VCaP (cell line): ENCODE data around the gene BANF1.

Experiments
- H3K27ac ChIP-seq: fragments of 450-650 bp; 2 replicates; pipeline ENCODE4 v1.5.1; 2017
- TF ChIP-seq, protein P1 (sequence below): fragments of 450-650 bp; conservative IDR thresholded peaks from 2 replicates; pipeline ENCODE4 v1.5.1; 2017; ENCODE audit warnings: mild to moderate bottlenecking, moderate library complexity

BANF1 gene

DNA sequence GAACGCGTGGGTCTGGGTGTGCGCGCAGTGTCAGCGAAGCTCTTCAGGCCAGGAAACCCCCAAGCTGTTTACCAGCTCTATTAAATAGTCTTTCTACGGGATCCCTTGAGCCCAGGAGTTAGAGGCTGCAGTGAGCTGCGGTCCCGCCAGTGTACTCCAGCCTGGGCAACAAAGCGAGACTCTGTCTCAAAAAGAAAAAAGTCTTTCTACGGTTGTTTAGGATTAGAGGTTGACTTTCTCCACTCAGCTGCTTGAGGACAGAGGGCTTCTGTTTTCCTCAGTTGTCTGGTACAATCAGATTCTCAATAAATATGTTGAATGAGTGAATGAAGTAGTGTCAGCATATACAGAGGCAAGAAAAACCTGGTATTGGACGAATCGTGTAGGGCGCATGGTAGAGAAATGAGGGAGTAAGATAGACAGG, 40.1 kb upstream of the BANF1 start:
- TF ChIP-seq, protein P1, sequence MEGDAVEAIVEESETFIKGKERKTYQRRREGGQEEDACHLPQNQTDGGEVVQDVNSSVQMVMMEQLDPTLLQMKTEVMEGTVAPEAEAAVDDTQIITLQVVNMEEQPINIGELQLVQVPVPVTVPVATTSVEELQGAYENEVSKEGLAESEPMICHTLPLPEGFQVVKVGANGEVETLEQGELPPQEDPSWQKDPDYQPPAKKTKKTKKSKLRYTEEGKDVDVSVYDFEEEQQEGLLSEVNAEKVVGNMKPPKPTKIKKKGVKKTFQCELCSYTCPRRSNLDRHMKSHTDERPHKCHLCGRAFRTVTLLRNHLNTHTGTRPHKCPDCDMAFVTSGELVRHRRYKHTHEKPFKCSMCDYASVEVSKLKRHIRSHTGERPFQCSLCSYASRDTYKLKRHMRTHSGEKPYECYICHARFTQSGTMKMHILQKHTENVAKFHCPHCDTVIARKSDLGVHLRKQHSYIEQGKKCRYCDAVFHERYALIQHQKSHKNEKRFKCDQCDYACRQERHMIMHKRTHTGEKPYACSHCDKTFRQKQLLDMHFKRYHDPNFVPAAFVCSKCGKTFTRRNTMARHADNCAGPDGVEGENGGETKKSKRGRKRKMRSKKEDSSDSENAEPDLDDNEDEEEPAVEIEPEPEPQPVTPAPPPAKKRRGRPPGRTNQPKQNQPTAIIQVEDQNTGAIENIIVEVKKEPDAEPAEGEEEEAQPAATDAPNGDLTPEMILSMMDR = no peak
- peak overlapping the region; percentile 98 for H3K27ac ChIP-seq

DNA sequence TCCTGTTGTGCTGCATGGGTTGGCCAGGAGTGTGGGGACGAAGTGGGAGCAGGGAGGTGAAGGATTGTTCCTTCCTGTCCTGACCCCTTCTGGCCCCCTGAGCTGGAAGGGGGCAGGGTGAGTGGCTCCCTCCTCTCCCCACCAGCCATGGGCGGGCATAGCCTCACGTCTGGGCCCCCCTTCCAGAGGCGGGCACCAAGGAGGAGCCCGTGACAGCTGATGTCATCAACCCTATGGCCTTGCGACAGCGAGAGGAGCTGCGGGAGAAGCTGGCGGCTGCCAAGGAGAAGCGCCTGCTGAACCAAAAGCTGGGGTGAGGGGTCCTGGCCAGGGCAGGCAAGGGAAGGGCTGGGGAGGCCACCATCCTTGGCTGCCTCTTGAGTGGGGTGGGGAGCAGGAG, 37.4 kb upstream of the BANF1 start:
- no peak overlapping the region for H3K27ac ChIP-seq
- TF ChIP-seq, protein P1 = no peak

DNA sequence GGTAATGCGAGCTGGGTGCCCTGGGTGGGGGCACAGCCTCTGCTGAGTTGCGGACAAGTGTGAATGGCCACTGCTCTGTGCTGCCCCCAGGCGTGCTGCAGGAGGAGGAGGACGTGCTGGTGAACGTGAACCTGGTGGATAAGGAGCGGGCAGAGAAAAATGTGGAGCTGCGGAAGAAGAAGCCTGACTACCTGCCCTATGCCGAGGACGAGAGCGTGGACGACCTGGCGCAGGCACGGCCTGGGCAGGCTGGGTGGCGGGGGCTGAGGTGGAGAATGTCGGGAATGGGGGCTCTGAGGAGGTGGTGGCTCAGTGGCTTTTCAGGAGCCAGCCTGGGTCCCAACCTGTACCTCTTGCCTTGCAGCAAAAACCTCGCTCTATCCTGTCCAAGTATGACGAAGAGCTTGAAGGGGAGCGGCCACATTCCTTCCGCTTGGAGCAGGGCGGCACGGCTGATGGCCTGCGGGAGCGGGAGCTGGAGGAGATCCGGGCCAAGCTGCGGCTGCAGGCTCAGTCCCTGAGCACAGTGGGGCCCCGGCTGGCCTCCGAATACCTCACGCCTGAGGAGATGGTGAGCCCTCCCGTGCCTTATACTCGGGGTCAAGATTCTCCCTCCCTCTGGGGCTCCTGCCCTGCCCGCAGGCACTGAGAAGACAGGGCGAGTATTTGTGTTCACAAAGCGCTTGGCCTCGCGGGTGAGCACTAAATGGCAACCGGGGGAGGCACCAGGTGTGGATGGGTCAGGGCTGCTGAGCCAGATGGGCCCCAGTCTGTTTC, 36.1 kb upstream of the BANF1 start:
- TF ChIP-seq, protein P1 = no peak

DNA sequence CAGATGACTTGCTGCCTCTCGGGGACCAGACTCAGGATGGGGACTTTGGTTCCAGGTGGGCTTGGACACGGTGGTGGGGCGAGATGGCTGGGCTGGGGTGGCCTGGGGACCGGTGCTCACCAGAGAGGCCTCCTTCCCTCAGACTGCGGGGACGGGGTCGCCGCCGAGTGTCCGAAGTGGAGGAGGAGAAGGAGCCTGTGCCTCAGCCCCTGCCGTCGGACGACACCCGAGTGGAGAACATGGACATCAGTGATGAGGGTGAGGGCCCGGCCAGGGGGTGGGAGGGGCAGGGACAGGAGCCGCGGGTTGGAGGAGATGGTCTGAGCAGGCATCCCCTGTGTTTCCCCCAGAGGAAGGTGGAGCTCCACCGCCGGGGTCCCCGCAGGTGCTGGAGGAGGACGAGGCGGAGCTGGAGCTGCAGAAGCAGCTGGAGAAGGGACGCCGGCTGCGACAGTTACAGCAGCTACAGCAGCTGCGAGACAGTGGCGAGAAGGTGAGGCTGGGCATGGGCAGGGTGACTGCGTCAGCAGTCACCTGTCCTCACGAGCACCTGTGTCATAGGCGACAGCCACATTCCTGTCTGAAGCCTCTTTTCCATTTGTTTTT, 34.9 kb upstream of the BANF1 start:
- no peak overlapping the region for H3K27ac ChIP-seq
- TF ChIP-seq, protein P1 = no peak

More for the DNA sequence above, 36.1 kb upstream of the BANF1 start:
- H3K27ac ChIP-seq = no peak overlapping the region

DNA sequence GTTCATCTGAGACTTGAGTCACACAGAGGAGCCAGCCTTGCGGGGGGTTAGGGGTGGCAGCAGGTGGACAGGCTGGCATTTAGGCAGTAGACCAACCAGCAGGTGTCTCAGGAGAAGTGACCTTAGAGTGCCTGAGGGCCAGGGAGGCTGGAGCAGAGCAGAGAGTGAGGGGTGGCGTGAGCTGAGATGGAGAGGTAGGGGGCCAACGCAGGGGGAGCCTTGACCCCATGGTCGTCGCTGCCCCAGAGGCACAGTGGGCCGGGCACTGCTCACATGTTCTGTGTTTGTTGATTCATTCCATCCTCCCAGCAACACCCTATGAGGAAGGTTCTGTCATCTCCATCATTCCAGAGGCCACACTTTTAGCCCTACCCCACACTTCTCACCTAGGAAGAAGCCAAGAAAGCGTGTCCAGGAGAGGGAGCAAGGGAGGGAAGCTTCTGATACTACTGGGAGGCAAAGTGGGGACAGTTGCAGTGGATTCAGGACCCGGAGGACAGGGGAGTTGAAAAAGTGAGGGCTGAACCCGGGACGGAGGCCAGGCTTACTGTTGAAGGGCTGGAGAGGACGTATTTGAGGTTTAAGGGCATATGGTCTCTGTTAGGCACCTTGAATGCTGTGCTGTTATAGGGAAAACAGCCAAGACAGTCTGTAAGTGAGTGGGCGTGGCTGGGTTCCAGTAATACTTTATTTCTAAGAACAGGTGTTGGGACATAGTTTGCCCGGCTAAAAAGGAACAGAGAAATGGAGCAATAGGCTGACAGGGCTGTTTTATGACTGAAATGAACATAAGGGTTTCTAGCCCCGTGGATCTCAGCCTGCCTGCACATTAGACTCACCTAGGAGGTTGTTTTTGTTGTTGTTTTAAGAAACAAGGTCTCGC, 33.5 kb upstream of the BANF1 start:
- H3K27ac ChIP-seq = no peak overlapping the region
- TF ChIP-seq, protein P1 = 0 out of 2 replicates have a peak, but pooled peaks have one; percentile 11

DNA sequence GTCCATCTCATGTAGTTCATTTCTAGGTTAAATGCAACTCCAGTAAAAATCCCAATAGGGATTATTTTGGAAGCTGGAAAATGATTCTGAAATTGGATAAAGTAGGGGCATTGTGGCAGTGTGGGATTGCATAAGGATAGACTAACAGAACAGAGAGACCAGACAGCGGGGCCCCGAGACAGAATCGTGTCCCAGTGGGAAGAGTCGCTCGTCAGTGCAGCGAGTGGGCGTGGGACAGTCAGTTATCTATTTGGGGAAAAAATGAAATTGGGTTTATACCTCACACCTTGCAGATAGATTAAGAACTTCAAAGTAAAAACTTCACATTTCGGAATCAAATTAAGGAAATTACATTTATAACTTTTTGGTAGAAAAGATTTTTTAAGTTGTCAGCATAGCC, 30.2 kb upstream of the BANF1 start:
- TF ChIP-seq, protein P1 = no peak
- no peak overlapping the region for H3K27ac ChIP-seq
